ENCODE measurements around the gene PTPRN2. TPM values are rescaled to one million over a fixed set of nuclear protein-coding genes. Genes with fewer than 3 reads are reported as not detected.

PTPRN2 gene
- total and polyA plus RNA-seq, 8 donors, result 4.9 to 136 (median 46.8) TPM

DNA sequence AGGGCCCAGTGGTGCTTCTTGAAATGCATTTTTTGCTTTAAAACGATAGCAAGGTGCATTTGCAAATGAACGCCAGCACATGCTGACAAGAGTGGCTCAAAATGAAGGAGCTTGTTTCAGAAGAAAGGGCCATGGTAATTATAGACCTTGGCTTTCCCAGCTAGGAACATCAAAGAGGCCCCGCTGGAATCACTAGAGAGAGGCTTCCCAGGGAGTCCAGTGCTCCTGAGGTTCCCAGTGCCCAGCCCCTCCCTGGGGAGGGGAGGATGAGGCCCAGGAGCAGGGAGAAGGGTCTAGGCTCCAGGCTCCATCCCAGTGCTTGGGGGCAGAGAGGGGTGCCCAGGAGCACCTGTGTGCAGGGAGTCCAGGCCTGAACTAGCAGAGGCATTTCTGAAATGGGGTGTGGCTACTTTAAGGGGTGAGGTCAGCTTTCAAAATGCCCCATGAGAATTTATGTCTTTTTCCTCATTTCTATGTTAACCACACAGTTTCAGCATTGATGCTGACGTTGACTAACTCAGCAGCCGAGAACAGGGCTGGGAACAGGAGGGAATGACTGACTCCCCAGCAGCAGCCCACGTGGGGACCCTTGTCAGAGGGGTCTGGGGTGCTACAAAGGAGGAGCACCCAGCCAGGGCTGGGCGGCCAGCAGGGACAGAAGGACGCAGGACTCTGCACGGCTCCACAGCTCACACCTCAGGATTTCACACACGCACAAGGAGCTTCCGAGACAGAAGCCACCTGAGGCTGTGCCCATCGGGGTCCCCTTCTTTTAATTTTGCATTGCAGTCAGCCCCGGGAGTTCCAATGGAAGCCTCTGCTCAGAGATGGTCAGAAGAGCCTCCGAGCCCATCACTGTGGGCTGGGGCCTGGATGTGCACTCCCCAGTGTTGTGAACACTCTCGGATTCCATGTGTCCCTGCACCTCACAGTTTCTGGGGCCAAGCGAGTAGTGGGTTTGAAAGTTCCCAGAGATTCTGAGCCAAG, 570.2 kb downstream of the PTPRN2 start:
- H3K4me3 ChIP-seq, result no peak overlapping the region
- peak overlapping the region in 4 of 5 donors; percentile 10 to 64 (median 34) for H3K27ac ChIP-seq
- H3K27me3 ChIP-seq, result no peaks in the 10 kb centered on the region
- TF ChIP-seq, protein P1, sequence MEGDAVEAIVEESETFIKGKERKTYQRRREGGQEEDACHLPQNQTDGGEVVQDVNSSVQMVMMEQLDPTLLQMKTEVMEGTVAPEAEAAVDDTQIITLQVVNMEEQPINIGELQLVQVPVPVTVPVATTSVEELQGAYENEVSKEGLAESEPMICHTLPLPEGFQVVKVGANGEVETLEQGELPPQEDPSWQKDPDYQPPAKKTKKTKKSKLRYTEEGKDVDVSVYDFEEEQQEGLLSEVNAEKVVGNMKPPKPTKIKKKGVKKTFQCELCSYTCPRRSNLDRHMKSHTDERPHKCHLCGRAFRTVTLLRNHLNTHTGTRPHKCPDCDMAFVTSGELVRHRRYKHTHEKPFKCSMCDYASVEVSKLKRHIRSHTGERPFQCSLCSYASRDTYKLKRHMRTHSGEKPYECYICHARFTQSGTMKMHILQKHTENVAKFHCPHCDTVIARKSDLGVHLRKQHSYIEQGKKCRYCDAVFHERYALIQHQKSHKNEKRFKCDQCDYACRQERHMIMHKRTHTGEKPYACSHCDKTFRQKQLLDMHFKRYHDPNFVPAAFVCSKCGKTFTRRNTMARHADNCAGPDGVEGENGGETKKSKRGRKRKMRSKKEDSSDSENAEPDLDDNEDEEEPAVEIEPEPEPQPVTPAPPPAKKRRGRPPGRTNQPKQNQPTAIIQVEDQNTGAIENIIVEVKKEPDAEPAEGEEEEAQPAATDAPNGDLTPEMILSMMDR (IDR thresholded peaks at IDR 0.05), result no peak
- TF ChIP-seq EP300 (IDR thresholded peaks at IDR 0.05) (no peak), POLR2A (IDR thresholded peaks at IDR 0.05) (no peak)
- peaks cover 6 to 26% (median 24%) of the 10 kb centered on the region in 4 donors for H3K4me1 ChIP-seq
- no peaks in the 10 kb centered on the region for H3K9me3 ChIP-seq
- WGBS, 5 donors, result 74 to 83% (median 77%) methylated on average over 13 to 16 of the region's 16 CpGs
- H3K36me3 ChIP-seq, result no peaks in the 10 kb centered on the region
- intact Hi-C loops (cut with DNase I; ENCODE audit: low total_unique reads), result no loop called here
- DNase-seq, result peak in 1 of 2 donors; percentile 27

DNA sequence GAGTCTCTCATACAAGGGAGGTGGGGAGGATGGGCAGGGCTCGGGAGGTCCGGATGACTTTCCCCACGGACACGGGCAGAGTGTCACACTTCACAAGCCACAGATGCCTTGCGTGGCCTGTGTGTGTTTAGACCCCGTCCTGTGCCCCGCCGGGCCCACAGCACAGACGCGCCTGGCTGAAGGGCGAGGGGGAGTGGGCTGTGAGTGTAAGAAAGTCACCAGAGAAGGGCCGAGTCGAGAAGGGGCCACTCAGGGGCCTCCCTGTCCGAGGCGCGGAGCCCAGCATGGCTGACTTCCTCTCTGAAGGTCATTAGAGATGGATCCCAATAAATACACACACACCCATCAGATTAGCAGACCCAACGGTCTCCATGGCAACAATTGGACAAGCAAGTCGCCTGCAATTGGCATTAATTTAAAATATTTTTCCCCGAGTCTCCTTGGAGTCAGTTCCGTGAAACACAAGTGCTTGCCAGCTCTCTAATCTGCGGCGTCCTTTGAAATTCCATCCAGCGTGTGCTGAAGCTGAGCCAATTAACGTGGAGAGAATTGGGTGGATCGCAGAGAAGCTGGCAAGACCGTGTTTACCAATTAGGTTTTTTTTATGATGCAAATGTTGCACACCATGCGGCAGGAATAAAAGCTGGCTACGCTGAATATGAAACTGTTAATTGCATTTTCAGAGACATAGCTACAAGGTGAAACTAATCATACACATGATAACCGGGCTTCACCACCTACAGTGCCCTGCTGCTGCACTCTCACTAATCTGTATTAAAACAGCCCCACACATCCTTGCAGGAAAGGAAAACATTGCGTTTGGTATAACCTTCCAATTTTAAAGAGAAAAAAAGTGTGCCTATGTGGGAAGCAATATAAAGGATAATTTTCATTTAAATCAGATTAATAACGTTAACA, 571.2 kb downstream of the PTPRN2 start:
- DNase-seq, result peak; percentile 83 to 86
- 16 to 37% (median 18%) methylated on average over 27 to 31 of the region's 31 CpGs for WGBS, 5 donors

DNA sequence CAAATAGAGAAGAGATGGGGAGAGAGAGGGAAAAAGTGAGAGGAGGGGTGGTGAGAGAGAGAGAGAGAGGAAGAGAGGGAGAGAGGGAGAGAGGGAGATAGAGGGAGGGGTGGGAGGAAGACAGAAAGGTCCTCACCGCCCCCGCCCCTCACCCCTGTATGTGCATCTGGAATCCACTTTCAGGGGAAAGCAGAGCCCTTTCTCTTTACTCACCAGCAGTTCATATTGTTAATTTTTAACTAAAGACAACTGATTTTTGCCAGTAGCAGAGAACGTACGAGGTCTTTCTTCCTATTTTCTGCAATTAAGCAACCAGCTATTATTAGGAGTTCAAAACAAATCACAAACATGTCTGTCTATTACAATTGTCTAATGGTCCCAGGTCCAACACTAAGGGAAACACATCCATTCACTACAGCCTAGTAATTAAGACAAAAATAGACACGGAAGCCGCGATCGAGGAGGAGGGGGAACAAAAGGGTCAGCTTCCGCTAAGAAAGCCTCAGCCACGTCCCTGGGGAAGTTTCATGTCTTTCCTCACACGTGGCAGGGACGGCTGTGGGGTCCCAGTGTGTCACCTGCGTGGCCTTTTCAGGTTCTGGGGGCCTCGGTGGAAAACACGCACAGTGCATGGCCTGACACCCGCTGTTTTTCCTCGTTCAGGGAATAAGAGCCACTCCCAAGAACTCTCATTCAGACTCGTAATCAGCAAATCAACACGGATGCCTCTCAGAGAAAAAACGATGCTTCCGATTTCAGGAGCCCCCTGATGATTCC, 572.0 kb downstream of the PTPRN2 start:
- H3K4me1 ChIP-seq, result peaks cover 6 to 26% (median 24%) of the 10 kb centered on the region in 4 donors
- DNase-seq, result peak; percentile 16 to 52
- H3K4me3 ChIP-seq, result peak overlapping the region; percentile 7 to 23 (median 18)
- no peak for TF ChIP-seq POLR2AphosphoS5 (IDR thresholded peaks at IDR 0.05)
- no peak for TF ChIP-seq POLR2A (IDR thresholded peaks at IDR 0.05)
- TF ChIP-seq EP300 (IDR thresholded peaks at IDR 0.05), result no peak
- TF ChIP-seq, protein P1 (IDR thresholded peaks at IDR 0.05), result no peak
- no peaks in the 10 kb centered on the region for H3K27me3 ChIP-seq
- intact Hi-C loops (cut with DNase I; ENCODE audit: low total_unique reads), result no loop called here
- H3K36me3 ChIP-seq, result no peaks in the 10 kb centered on the region
- WGBS, 5 donors, result 22 to 49% (median 33%) methylated on average over 19 to 21 of the region's 21 CpGs
- no peaks in the 10 kb centered on the region for H3K9me3 ChIP-seq
- H3K27ac ChIP-seq, result peak overlapping the region; percentile 27 to 77 (median 64)

More for the DNA sequence above, 571.2 kb downstream of the PTPRN2 start:
- H3K4me1 ChIP-seq, result peaks cover 6 to 26% (median 24%) of the 10 kb centered on the region in 4 donors
- TF ChIP-seq POLR2A (IDR thresholded peaks at IDR 0.05) (no peak), POLR2AphosphoS5 (IDR thresholded peaks at IDR 0.05) (peak in 2 of 3 donors; percentile 23 to 28), EP300 (IDR thresholded peaks at IDR 0.05) (no peak)
- H3K36me3 ChIP-seq, result no peaks in the 10 kb centered on the region
- intact Hi-C loops (cut with DNase I; ENCODE audit: low total_unique reads), result no loop called here
- no peaks in the 10 kb centered on the region for H3K27me3 ChIP-seq
- no peaks in the 10 kb centered on the region for H3K9me3 ChIP-seq
- H3K4me3 ChIP-seq, result peak overlapping the region; percentile 7 to 23 (median 18)
- H3K27ac ChIP-seq, result peak overlapping the region; percentile 27 to 77 (median 64)

DNA sequence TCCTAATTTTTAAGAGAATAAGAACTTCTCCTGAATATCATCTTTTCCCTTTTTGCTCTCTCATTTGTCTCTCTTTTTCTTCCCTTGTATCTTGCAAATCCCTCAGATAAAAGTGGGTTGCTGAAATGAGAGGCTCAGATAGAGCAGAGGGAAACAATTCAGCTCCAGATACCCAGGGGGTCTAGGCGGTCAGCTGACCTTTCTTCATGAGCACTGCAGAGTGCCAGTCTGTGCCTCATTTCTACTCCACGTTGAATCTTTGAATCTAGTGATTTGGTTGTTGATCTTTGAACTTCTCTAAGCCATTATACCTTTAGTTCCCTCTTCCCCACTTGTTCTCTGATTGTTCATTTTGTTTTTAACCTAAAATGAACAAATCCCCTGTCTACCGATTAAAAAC, 572.6 kb downstream of the PTPRN2 start:
- 32 to 60% (median 44%) methylated on average over 3 of the region's 3 CpGs for WGBS, 5 donors
- Histone ChIP-seq H3K36me3 (no peaks in the 10 kb centered on the region), H3K27me3 (no peaks in the 10 kb centered on the region), H3K4me3 (no peak overlapping the region), H3K27ac (no peak overlapping the region), H3K4me1 (peaks cover 6 to 26% (median 24%) of the 10 kb centered on the region in 4 donors), H3K9me3 (no peaks in the 10 kb centered on the region)
- TF ChIP-seq POLR2AphosphoS5 (IDR thresholded peaks at IDR 0.05), result no peak
- no peak for TF ChIP-seq POLR2A (IDR thresholded peaks at IDR 0.05)
- TF ChIP-seq, protein P1 (IDR thresholded peaks at IDR 0.05), result no peak
- no peak for TF ChIP-seq EP300 (IDR thresholded peaks at IDR 0.05)
- intact Hi-C loops (cut with DNase I; ENCODE audit: low total_unique reads), result no loop called here
- DNase-seq, result no peak
